OCI-M2 (cell line): ENCODE measurements around the gene KCNH1.
"Not testable (repeated sequence)": the region's sequence is repeated elsewhere in the genome, so short reads cannot be mapped to it uniquely, and the experiment has no call there.

ENCODE experiments used
- DNase-seq: peaks from one replicate; lab custom pipeline; 2025; ENCODE audit not compliant: unreplicated experiment; lab: John Stamatoyannopoulos, UW

The KCNH1 gene

DNA sequence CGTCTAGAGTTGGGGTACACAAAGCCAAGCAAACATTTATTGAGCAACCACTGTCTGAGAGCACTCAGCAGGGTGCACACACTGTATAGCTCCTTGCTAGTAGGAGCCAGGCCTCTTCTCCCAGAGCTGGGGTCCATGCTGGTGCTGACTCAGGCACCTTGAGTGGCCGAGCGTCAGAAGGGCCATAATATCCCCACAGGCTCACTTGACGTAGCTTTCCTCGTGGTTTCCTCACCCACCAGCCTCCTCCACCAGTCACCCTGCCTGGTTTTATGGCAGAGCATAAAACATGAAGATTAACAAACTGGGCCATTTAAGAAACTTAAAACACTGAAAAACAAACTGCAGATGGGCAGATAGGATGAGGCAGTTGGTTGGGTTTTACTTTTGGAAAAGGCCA is 443.7 kb downstream of the KCNH1 start:
- no peak for DNase-seq

DNA sequence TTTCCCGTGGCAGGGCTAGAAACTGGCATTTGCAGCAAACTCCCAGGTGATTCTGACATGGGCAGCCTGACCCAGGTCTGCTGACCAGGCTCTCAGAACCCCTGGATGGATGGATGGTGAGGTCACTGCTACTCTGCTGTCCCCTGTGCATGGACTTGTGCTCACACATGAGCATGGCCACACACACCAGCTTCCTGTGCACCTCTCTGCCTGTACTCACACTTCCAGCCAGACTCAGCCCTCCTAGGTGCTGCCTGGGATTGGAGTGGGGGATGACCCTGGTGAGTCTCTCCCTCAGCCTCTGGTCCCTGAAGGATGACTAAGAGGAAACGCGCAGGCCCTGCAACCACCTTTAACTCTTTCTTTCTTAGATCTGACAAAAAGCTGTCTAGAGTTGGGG is 444.1 kb downstream of the KCNH1 start:
- no peak for DNase-seq

DNA sequence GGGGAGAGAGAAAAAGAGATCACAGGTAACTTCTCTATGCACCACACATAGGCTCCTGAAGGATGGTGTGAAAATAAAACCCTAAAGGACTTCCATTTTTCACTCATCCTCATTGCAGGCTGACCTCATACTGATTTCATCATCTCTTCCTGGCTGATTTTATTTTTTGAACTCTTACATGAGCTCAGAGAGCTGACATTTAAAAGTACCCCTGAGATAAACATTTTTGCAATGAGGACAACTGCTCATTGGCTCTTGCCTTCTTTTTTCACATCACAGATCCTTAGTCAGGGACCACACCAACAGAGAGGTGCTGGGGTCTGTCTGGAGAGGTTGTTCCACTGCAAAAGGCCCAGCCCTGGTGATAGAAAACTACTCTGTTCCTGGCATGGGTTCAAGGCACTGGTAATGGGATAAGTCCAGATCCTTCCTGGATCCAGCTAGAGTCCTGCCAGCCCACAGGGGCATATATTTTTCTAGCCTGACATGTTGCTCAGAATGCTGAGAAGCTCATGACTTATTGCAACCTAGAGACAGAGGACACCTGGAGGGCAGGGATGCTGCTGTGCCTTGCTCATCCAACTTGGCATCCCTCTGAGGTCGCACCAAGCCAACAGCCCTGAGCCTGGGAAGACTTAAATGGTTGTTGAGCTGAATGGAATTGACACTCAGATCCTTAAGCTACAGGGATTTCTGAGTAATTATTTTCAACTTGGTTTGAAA is 445.3 kb downstream of the KCNH1 start:
- no peak for DNase-seq

DNA sequence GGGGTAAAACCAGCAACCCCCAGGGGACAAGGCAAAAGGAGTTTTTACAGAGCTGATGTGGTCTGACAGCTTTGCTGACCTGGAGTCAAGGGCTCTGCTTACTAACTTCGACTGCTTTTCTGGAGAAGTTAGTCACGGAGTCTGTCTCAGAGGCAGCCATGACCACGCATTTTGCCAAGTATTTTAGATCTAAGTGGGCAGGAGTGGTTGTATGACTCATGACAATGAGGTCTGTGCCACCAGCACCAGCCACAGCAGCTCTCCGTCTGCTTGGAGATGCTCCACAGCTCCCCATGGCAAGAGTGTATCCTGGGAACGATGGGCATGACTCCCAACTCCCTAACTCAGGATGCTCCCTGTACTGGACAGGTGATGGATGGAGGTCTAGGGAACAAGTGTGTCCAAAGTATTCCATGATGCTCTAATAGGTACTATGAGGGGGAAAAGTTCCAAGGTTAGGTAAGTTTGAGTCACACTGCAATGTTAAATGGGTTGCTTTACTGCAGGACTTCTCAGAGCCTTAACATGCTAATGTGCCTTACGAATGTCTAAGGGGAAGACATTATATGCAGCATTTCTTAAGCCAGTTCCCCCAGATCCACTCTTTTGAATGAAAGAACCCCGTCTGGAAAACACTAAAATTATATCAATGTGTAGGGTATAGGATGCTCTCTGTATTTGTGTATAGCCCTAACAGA is 446.2 kb downstream of the KCNH1 start:
- no peak for DNase-seq

DNA sequence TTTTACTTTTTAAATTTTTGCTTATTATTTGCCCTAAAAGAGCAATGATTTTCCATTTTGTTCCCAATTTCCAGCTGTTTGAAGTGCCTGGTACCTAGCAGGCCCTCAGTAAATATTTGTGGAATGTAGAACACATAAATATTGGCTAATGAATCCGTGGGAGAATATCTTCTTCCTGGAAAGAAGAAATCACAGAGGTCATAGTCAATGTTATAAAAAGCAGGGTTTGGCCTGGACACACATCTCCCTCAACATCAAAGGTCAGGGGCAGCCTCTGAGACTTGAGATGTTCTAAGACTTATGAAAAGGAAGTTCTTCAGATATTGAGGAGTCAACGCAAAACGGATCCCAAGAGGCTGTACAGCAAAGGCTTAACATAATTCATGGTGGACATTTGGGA is 447.1 kb downstream of the KCNH1 start:
- DNase-seq = no peak

DNA sequence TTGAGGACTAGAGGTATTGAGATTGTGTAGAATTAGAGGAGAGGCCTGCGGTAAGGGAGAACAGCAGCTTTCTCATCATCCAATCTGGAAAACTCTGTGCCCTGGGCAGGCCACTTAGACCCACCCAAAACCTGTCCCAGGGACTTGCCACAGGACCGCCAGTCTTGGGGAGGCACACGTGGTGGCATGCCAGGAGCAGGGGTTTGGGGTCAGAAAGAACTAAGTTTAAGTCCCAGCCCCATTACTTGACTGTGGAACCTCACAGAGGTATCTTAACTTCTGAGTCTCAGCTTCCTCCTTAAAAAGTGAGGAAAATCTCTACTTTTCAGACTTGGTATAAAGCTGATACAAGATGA is 448.7 kb downstream of the KCNH1 start:
- DNase-seq = no peak

DNA sequence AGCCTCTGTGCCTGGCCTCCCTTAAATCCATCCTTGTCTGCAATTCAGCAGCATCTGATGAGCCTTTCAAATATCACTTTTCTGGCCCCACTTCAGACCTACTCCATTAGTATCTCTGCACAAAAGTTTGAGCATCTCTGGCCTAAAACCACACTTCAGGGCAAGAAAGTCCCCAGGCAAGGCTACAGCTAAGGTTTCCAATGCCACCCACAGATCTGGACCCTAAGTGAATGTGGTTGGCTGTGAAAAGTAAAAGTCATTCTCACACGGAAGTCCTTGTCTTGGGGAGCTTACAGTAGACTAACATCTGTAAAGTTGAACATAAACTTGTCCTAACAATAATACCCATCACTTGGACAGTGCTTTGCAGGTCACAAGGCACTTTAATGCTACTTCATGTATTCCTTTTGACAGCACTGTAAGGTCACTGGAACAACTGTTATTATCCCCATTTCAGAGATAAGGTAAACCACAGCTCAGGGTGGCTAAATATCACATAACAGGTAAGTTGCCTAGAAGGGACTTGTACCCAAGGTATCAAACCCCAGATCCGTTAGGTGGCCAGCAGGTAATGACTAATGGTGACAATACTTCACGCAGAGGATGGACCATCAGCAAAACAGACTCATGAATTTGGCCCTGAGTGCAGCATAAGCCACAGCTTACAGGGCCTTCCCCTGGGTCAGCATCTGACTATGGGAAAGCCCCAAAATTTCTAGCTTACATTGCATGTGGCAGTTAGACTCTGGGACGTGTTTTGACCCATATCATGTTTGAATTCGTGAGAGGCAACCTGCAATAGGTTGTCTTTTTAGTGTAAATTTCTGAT is 449.3 kb downstream of the KCNH1 start:
- no peak for DNase-seq

DNA sequence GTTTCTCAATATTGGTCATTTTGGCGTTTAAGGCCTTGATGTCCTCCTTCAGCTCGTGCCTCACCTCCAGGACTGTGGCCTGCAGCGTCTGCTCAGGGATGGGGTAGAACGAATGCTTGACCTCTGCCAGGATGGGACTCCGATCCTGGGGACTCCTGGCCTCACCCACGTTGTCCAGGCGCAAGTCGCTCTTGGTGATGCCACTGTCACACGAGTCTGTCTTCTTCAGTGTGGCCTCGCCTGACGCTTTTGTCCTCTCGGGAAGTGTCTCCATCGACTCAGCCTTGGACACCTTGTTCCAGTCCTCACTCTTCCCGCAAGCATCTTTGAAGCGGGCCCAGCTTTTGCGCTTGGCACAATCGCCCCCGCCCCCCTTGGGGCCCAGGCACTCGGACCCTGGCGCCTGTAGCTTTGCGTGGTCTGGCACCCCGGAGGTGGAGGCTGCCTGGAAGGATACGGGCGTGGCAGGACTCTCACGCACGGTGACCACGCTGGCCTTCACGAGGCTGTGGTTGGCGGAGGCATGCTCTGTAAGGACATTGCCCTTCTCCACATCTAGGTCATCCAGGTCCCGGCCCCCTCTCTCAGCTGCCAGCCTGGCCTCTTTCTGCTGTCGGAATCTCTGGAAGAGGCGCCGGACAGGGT is 450.4 kb downstream of the KCNH1 start:
- DNase-seq = no peak

DNA sequence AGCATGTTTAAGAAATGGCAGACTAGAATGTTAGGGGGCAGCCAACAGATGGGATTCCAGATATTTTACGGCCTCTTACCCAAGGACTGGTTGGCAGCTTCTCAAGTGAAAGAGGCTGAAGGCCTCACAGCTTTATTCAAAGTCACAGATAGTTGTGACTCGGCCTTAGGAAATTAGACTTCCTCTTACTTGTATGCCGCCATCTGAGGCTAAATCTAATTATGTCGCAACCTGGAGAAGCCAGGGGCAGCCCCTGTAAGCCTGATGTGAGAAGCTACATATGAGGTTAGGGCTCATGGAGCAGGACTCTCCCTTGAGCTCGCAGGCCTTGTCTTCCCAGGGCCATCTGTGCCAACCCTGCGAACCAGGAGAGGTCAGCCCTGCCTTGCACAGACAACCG is 452.8 kb downstream of the KCNH1 start:
- no peak for DNase-seq

DNA sequence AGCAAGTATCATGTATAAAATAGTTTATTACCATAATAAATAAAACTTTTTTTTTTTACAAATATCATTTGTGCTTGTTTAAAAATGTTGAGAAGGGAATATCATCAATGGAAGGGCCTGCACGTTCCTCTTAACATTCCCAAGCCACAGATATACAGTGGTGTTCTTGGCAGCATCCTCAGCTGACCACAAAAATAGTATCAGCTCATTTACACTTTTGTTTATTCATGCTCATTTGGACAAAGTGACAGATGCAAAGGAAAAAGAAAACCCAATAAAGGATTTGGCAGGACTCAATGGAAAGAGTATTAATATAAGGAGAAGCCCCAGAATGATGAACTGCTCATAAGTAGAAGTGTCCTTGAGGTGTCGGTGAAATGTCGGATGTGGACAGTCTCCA is 455.6 kb downstream of the KCNH1 start:
- DNase-seq = no peak

DNA sequence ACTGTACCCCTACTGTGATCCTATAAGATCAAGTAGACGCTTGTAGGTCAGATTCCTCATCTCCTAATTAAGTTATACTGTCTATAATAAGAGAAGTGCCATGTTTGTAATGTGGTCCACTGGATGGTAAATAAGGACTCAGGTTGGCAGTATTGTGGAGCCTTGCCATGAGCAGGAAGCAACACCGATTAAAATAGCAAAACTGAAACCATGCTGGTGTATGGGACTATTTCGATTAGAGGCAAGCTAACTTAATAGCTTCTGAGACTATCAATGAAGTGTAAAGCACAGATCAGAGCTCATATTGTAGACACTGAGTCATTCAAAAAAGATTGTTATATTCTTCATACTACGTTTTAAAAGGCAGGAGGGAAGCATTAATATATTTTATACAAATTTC is 456.4 kb downstream of the KCNH1 start:
- DNase-seq = no peak

DNA sequence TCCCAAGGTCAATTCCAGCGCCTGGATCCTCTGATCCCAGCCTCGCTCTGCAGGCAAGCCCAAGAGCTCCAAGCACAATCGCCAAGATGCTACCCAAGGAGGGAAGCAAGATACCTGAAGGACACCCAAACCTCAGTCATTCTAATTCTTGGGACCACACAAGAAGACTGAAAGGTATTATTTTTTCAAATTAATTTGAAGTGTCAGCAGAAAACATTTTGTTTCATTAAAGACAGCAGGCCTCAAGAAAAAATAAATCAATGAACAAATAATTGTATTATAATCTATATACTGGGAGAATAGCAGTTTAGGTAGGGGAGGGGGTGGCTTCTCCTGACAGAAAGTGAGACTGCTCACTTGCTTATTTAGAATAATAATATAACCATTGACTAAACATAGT is 457.4 kb downstream of the KCNH1 start:
- DNase-seq = no peak

DNA sequence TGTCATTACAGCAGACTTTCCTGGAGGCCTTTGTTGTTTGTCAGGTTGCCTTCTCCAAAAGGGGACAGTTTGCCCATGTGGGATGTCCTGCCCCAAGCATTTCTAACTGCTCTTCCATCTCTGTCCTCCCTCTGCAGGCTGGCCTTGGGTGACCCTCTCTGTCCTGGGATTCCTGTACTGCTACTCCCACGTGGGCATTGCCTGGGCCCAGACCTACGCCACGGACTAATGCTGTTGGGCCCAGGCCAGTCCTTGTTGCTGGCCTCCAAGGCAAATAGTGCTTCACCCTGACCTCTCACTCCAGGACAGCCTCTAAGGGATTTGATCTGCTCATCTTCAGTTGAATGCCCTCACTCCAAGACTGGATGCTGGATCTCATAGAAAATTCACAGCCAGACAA is 459.8 kb downstream of the KCNH1 start:
- no peak for DNase-seq

DNA sequence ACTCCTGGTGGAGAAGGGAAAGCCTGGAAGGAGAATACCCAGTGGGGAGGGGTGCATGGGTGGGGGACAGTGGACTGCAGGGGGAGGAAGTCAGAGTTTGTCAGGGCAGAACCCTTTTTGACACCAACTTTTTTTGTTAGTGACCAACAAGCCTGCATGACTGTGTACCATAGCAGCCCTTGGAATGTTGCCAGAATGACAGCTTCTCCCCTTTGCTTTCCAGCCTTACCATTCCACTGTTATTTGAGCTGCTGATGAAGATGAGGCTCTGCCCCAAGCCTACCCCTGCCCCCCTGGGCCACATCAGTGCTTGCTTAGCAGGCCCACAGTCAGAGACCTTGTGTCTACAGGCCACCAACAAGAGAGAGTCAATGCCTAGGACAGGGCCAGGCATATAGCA is 464.0 kb downstream of the KCNH1 start:
- no peak for DNase-seq

DNA sequence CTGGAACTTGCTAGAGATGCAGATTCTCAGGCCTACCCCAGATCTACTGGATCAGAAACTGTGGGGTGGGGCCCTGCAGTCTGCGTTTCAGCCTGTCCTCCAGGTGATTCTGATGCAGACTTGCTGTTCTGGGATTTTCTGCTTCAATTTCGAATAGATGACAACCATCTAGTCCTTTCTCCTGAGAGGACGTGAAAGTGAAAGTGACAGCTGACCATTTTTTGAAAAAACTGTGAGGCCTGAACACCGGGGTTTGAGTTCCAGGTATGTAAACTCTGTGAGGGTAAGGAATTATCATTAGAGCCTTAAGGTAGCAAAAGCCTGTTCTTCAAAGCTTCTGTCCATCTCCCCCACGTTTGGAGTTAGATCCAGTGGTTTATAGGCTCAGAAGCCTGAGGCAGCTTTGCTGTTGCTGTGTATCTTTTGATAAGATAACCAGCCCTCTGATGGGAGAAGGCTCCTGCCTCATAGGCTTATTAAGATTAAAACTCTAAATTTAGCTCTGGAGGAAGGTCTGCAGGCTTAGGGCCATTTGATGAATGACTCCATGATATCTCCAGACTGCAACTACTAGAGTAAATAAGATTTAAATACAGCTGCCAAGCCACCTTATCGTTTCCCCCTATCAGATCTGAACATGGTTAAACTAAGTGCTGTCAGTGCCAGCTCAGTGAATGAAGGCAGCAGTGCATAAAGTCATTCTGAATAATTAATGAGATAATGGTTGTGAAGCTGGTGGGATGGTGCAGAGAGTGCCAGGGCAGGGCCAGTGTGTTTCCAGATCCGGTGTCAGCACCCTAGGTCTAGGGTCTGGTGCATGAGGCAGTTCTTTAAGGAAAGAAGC is 470.0 kb downstream of the KCNH1 start:
- no peak for DNase-seq

DNA sequence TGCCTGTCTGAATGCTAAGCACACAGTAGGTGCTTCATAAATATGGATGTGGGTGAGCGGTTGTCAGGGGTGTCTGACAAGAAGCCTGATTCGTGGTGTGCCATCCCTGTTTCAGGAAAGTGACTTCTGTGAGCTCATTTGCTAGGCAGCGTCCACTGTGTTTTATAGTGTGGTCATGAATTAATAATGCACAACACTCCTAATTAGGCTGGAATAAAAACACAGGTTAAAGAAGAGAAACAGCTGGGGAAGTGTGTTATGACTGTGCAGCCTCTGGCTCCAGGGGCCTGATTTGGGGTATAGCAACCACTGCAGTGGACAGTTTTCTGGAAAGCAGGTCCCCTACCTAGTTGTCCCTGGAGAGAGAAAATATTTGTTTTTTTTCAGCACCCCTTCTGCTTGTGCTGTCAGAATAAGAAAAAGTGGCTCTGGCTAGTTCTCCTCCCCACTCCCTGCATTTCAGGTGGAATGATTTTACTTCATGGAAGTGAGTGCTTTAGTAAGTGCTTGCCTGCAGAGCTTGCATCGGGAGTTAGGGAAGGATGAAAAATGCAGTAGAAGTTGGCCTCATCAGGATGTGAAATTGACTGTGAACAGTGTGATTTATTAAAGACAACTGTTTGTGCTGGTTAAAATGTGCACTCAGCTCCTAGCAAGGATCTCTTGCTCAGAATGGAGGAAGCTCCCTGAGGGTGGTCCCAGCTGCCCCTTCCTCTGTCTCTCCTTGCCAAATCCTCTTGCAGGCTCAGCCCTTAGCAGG is 471.5 kb downstream of the KCNH1 start:
- no peak for DNase-seq

DNA sequence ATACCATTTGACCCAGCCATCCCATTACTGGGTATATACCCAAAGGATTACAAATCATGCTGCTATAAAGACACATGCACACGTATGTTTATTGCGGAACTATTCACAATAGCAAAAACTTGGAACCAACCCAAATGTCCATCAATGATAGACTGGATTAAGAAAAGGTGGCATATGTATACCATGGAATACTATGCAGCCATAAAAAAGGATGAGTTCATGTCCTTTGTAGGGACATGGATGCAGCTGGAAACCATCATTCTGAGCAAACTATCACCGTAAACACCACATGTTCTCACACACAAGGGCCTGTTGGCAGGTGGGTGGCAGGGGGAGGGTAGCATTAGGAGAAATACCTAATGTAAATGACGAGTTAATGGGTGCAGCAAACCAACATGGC is 472.4 kb downstream of the KCNH1 start:
- not testable (repeated sequence) for DNase-seq

DNA sequence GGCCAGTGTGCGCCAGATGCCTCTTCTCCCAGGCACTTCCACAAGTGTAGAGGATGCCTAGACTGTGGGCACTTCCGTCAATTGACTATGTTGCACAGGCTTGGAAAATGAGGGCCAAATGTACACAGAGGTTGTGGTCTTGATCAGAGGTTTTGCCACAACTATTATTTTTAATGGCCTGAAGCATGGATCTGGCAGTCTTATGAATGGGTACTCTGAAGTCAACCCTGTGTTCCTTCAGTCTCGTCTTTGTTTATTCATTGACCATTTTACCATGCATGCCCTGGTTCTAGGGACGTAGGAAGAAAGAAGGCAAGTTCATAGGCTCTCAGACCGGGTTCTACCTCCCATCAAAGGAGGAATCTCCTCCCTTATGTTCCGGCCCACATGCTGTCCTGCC is 476.1 kb downstream of the KCNH1 start:
- DNase-seq = no peak

DNA sequence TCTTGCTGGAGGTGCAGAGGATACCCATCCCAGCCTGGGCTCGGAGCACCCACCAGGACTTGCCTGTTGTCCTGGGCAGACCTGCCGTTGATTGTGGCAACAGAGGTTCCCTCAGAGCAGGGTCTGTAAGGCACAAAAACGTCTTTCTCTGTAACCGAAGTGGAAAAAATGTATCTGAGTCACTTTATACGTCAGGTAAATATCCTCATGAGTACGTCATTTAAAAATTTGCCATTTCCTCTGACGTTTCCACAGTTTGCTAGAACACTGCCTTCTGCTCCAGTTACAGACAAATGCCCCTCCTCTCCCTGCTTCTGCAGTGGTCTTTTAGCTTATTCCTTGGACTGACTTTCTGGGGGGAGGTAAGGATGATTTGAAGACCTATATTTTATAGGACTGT is 478.4 kb downstream of the KCNH1 start:
- DNase-seq = no peak
